H1 (cell line): ENCODE measurements around the gene CRYBA4. TPM values are rescaled to one million over a fixed set of nuclear protein-coding genes. Genes with fewer than 3 reads are reported as not detected.
A peak's percentile ranks its signal among the peaks of the same experiment; 100 is the strongest.

ENCODE experiments used
- ASH2L ChIP-seq: fragments of 200-600, 300-600 bp; sonication (generic); IDR thresholded peaks from one replicate; pipeline ENCODE4 v1.7.1; 2017; ENCODE audit warnings: low read length
- CHD2 ChIP-seq: IDR thresholded peaks from 2 replicates; pipeline ENCODE4 v1.6.1; 2012; ENCODE audit warnings: low read length, improper control_type of control experiment
- EP300 ChIP-seq, 2 experiments: IDR thresholded peaks; 1 replicate in 1 of 2; 2 replicates in 1 of 2; pipeline ENCODE4 v1.6.1; 2011 to 2012; ENCODE audit warnings: low read depth in 2 of 2, low read length in 2 of 2, mild to moderate bottlenecking in 2 of 2, borderline replicate concordance in 1 of 2, inconsistent platforms in 1 of 2, moderate library complexity in 1 of 2
- JUND ChIP-seq: IDR thresholded peaks from 2 replicates; pipeline ENCODE4 v1.6.1; 2011; ENCODE audit warnings: mild to moderate bottlenecking, improper control_type of control experiment, low read length
- NANOG ChIP-seq: IDR thresholded peaks from 2 replicates; pipeline ENCODE4 v1.6.1; 2011; ENCODE audit warnings: low read length, low read depth, mild to moderate bottlenecking, inconsistent platforms; ENCODE audit not compliant: insufficient read depth, poor library complexity, severe bottlenecking
- POLR2A ChIP-seq, 2 experiments: IDR thresholded peaks; 1 replicate in 1 of 2; 2 replicates in 1 of 2; pipeline ENCODE4 v1.6.1; 2011; ENCODE audit warnings: low read depth in 2 of 2, low read length in 2 of 2, mild to moderate bottlenecking in 2 of 2; ENCODE audit errors: control extremely low read depth in 1 of 2
- SRF ChIP-seq: IDR thresholded peaks from 2 replicates; pipeline ENCODE4 v1.6.1; 2011; ENCODE audit warnings: mild to moderate bottlenecking, low read depth, low read length, moderate library complexity
- TAF1 ChIP-seq: IDR thresholded peaks from 2 replicates; pipeline ENCODE4 v1.6.1; 2011; ENCODE audit warnings: mild to moderate bottlenecking, low read depth, low read length
- TAF7 ChIP-seq: optimal IDR thresholded peaks from 2 replicates; pipeline ENCODE3; 2011; ENCODE audit warnings: low read depth, mild to moderate bottlenecking, inconsistent platforms, low read length, moderate library complexity, borderline replicate concordance
- TBP ChIP-seq: IDR thresholded peaks from 2 replicates; pipeline ENCODE4 v1.6.1; 2011; ENCODE audit warnings: low read depth, low read length, improper control_type of control experiment
- TCF12 ChIP-seq: IDR thresholded peaks from 2 replicates; pipeline ENCODE4 v1.6.1; 2011; ENCODE audit warnings: low read depth, mild to moderate bottlenecking, low read length
- polyA plus RNA-seq, 7 experiments: library from polyadenylated mRNA; depleted of rRNA in 3 of 7; stranded (reverse) in 5 of 7; unstranded in 2 of 7; fragments of >200 nt in 5 of 7; fragments of 200-250 nt in 2 of 7; gene quantifications; 1 replicate in 5 of 7; 2 replicates in 1 of 7; 4 replicates in 1 of 7; pipeline versions ENCODE4 v1.2.1 to v1.2.3, GENCODE V29; 2011 to 2013; ENCODE audit warnings: missing spikeins in 2 of 7, mixed read lengths in 2 of 7
- total RNA-seq: library from RNA; stranded (reverse); fragmentation: NEBNext Ultra II Directional; extraction: Animal tissue kit (Norgen Biotek cat#: 25700); gene quantifications from 2 replicates; pipeline ENCODE4 v1.2.1, GENCODE V29; 2021
- TF ChIP-seq, protein P1 (sequence below): fragments of 300-600 bp; sonication (generic); IDR thresholded peaks from 2 replicates; pipeline ENCODE4 v1.7.1; 2012; ENCODE audit warnings: low read length, moderate library complexity, mild to moderate bottlenecking, inconsistent platforms; ENCODE audit not compliant: insufficient replicate concordance

Gene CRYBA4
- total and polyA plus RNA-seq, 2 of the 8 experiments (the other 6 are each of a cell fraction or from before 2014, with no cell fraction given), result 0.67 to 3.1 TPM

- TF ChIP-seq, protein P1, sequence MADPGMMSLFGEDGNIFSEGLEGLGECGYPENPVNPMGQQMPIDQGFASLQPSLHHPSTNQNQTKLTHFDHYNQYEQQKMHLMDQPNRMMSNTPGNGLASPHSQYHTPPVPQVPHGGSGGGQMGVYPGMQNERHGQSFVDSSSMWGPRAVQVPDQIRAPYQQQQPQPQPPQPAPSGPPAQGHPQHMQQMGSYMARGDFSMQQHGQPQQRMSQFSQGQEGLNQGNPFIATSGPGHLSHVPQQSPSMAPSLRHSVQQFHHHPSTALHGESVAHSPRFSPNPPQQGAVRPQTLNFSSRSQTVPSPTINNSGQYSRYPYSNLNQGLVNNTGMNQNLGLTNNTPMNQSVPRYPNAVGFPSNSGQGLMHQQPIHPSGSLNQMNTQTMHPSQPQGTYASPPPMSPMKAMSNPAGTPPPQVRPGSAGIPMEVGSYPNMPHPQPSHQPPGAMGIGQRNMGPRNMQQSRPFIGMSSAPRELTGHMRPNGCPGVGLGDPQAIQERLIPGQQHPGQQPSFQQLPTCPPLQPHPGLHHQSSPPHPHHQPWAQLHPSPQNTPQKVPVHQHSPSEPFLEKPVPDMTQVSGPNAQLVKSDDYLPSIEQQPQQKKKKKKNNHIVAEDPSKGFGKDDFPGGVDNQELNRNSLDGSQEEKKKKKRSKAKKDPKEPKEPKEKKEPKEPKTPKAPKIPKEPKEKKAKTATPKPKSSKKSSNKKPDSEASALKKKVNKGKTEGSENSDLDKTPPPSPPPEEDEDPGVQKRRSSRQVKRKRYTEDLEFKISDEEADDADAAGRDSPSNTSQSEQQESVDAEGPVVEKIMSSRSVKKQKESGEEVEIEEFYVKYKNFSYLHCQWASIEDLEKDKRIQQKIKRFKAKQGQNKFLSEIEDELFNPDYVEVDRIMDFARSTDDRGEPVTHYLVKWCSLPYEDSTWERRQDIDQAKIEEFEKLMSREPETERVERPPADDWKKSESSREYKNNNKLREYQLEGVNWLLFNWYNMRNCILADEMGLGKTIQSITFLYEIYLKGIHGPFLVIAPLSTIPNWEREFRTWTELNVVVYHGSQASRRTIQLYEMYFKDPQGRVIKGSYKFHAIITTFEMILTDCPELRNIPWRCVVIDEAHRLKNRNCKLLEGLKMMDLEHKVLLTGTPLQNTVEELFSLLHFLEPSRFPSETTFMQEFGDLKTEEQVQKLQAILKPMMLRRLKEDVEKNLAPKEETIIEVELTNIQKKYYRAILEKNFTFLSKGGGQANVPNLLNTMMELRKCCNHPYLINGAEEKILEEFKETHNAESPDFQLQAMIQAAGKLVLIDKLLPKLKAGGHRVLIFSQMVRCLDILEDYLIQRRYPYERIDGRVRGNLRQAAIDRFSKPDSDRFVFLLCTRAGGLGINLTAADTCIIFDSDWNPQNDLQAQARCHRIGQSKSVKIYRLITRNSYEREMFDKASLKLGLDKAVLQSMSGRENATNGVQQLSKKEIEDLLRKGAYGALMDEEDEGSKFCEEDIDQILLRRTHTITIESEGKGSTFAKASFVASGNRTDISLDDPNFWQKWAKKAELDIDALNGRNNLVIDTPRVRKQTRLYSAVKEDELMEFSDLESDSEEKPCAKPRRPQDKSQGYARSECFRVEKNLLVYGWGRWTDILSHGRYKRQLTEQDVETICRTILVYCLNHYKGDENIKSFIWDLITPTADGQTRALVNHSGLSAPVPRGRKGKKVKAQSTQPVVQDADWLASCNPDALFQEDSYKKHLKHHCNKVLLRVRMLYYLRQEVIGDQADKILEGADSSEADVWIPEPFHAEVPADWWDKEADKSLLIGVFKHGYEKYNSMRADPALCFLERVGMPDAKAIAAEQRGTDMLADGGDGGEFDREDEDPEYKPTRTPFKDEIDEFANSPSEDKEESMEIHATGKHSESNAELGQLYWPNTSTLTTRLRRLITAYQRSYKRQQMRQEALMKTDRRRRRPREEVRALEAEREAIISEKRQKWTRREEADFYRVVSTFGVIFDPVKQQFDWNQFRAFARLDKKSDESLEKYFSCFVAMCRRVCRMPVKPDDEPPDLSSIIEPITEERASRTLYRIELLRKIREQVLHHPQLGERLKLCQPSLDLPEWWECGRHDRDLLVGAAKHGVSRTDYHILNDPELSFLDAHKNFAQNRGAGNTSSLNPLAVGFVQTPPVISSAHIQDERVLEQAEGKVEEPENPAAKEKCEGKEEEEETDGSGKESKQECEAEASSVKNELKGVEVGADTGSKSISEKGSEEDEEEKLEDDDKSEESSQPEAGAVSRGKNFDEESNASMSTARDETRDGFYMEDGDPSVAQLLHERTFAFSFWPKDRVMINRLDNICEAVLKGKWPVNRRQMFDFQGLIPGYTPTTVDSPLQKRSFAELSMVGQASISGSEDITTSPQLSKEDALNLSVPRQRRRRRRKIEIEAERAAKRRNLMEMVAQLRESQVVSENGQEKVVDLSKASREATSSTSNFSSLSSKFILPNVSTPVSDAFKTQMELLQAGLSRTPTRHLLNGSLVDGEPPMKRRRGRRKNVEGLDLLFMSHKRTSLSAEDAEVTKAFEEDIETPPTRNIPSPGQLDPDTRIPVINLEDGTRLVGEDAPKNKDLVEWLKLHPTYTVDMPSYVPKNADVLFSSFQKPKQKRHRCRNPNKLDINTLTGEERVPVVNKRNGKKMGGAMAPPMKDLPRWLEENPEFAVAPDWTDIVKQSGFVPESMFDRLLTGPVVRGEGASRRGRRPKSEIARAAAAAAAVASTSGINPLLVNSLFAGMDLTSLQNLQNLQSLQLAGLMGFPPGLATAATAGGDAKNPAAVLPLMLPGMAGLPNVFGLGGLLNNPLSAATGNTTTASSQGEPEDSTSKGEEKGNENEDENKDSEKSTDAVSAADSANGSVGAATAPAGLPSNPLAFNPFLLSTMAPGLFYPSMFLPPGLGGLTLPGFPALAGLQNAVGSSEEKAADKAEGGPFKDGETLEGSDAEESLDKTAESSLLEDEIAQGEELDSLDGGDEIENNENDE, result peak; percentile 28
- TF ChIP-seq SRF (peak; percentile 13; the same call in 1 of the 2 replicates), JUND (peak; percentile 4; the same call in 1 of the 2 replicates), TBP (peak; percentile 38; the same call in 1 of the 2 replicates), POLR2A (IDR thresholded peaks at IDR 0.05; ENCODE audit: control extremely low read depth in 1 of 2, low read depth in 2 of 2, low read length in 2 of 2) (no peak; a peak in 1 of 3 replicates), NANOG (no peak), TAF7 (peak; percentile 80), TAF1 (peak; percentile 47; the same call in 1 of the 2 replicates), ASH2L (peak; percentile 22), TCF12 (peak; percentile 97), EP300 (IDR thresholded peaks at IDR 0.05; ENCODE audit: borderline replicate concordance in 1 of 2, low read depth in 2 of 2, low read length in 2 of 2) (peak; percentile 55 to 95; a peak in 2 of 3 replicates), CHD2 (peak; percentile 53; the same call in 1 of the 2 replicates)
These were observed 26.3 kb downstream of the CRYBA4 start (continued) for GRCh38 chr22:26648011-26648497.
